Measurements from ENCODE around the gene BACE1.
"Not testable (repeated sequence)": the region's sequence is repeated elsewhere in the genome, so short reads cannot be mapped to it uniquely, and the experiment has no call there.

BACE1 gene

GRCh38 chr11:117335399-117335798 is 19.3 kb upstream of the BACE1 start:
- in situ Hi-C loops (cut with MboI; ENCODE audit: low sequenced_read_pairs, unreplicated experiment) = no loop called here
- TF ChIP-seq CTCF (IDR thresholded peaks at IDR 0.05; ENCODE audit: borderline replicate concordance, control extremely low read depth, extremely low read depth, insufficient read depth, missing control alignments) = no peak
- no peak for DNase-seq (ENCODE audit: low spot score)

GRCh38 chr11:117334896-117335295 is 18.8 kb upstream of the BACE1 start:
- in situ Hi-C loops (cut with MboI; ENCODE audit: low sequenced_read_pairs, unreplicated experiment) = no loop called here
- no peak for TF ChIP-seq CTCF (IDR thresholded peaks at IDR 0.05; ENCODE audit: borderline replicate concordance, control extremely low read depth, extremely low read depth, insufficient read depth, missing control alignments)
- no peak for DNase-seq (ENCODE audit: low spot score)

- TF ChIP-seq CTCF (IDR thresholded peaks at IDR 0.05; ENCODE audit: borderline replicate concordance, control extremely low read depth, extremely low read depth, insufficient read depth, missing control alignments) = no peak
- in situ Hi-C loops (cut with MboI; ENCODE audit: low sequenced_read_pairs, unreplicated experiment) = no loop called here
- DNase-seq (ENCODE audit: low spot score) = no peak
Observed at GRCh38 chr11:117333917-117334316, 17.9 kb upstream of the BACE1 start.

GRCh38 chr11:117332843-117333242 is 16.8 kb upstream of the BACE1 start:
- TF ChIP-seq CTCF (IDR thresholded peaks at IDR 0.05; ENCODE audit: borderline replicate concordance, control extremely low read depth, extremely low read depth, insufficient read depth, missing control alignments) = no peak
- in situ Hi-C loops (cut with MboI; ENCODE audit: low sequenced_read_pairs, unreplicated experiment) = no loop called here
- DNase-seq (ENCODE audit: low spot score) = no peak

- in situ Hi-C loops (cut with MboI; ENCODE audit: low sequenced_read_pairs, unreplicated experiment) = no loop called here
- DNase-seq (ENCODE audit: low spot score) = peak; percentile 36
- TF ChIP-seq CTCF (IDR thresholded peaks at IDR 0.05; ENCODE audit: borderline replicate concordance, control extremely low read depth, extremely low read depth, insufficient read depth, missing control alignments) = no peak
Observed at GRCh38 chr11:117328375-117329010, 12.4 kb upstream of the BACE1 start.

GRCh38 chr11:117327567-117328374 is 11.7 kb upstream of the BACE1 start, which contains the start of gene CEP164:
Gene CEP164, plus strand, starts transcription at chr11:117327854. Its CDS starts 10,733 bp downstream, at chr11:117338587.
- TF ChIP-seq CTCF (IDR thresholded peaks at IDR 0.05; ENCODE audit: borderline replicate concordance, control extremely low read depth, extremely low read depth, insufficient read depth, missing control alignments) = no peak

GRCh38 chr11:117327255-117327566 is 11.2 kb upstream of the BACE1 start:
- in situ Hi-C loops (cut with MboI; ENCODE audit: low sequenced_read_pairs, unreplicated experiment); DNase-seq (ENCODE audit: low spot score): not testable (repeated sequence)

More at GRCh38 chr11:117327567-117328374, 11.7 kb upstream of the BACE1 start, which contains the start of gene CEP164:
- peak; percentile 97 for DNase-seq (ENCODE audit: low spot score)
- in situ Hi-C loops (cut with MboI; ENCODE audit: low sequenced_read_pairs, unreplicated experiment) = no loop called here

Measured in GM13976 (cell line).